Measurements from ENCODE around the gene DOHH.
A peak's percentile ranks its signal among the peaks of the same experiment; 100 is the strongest.

Gene DOHH

GRCh38 chr19:3528539-3529211 lies 28.2 kb upstream of the DOHH start:
- DNase-seq: no peak
- Histone ChIP-seq H3K9me3 (ENCODE audit: severe bottlenecking) (no peaks in the 10 kb centered on the region), H3K27ac (no peak overlapping the region), H3K27me3 (ENCODE audit: insufficient read depth, low read depth, severe bottlenecking) (no peaks in the 10 kb centered on the region), H3K36me3 (peaks cover 69% of the 10 kb centered on the region), H3K4me3 (ENCODE audit: low read depth, low read length) (no peak overlapping the region)
- no peak for TF ChIP-seq CTCF (IDR thresholded peaks at IDR 0.05; ENCODE audit: low read depth, low read length)

- no peak for TF ChIP-seq CTCF (IDR thresholded peaks at IDR 0.05; ENCODE audit: low read depth, low read length)
These were observed 27.6 kb upstream of the DOHH start for GRCh38 chr19:3528080-3528479.

GRCh38 chr19:3527238-3527910 lies 26.9 kb upstream of the DOHH start:
- Histone ChIP-seq H3K27me3 (ENCODE audit: insufficient read depth, low read depth, severe bottlenecking) (no peaks in the 10 kb centered on the region), H3K36me3 (peaks cover 64% of the 10 kb centered on the region), H3K9me3 (ENCODE audit: severe bottlenecking) (no peaks in the 10 kb centered on the region), H3K27ac (no peak overlapping the region), H3K4me3 (ENCODE audit: low read depth, low read length) (no peak overlapping the region)
- no peak for TF ChIP-seq CTCF (IDR thresholded peaks at IDR 0.05; ENCODE audit: low read depth, low read length)
- no peak for DNase-seq

More at GRCh38 chr19:3528080-3528479, 27.6 kb upstream of the DOHH start:
- DNase-seq: no peak
- H3K4me3 ChIP-seq (ENCODE audit: low read depth, low read length): no peak overlapping the region
- no peak overlapping the region for H3K27ac ChIP-seq
- H3K36me3 ChIP-seq: peaks cover 69% of the 10 kb centered on the region
- no peaks in the 10 kb centered on the region for H3K9me3 ChIP-seq (ENCODE audit: severe bottlenecking)
- no peaks in the 10 kb centered on the region for H3K27me3 ChIP-seq (ENCODE audit: insufficient read depth, low read depth, severe bottlenecking)

GRCh38 chr19:3526507-3527237 lies 26.2 kb upstream of the DOHH start:
- Histone ChIP-seq H3K36me3 (peaks cover 60% of the 10 kb centered on the region), H3K9me3 (ENCODE audit: severe bottlenecking) (no peaks in the 10 kb centered on the region), H3K27ac (no peak overlapping the region), H3K27me3 (ENCODE audit: insufficient read depth, low read depth, severe bottlenecking) (no peaks in the 10 kb centered on the region), H3K4me3 (ENCODE audit: low read depth, low read length) (no peak overlapping the region)
- DNase-seq: no peak
- TF ChIP-seq CTCF (IDR thresholded peaks at IDR 0.05; ENCODE audit: low read depth, low read length): peak; percentile 44

GRCh38 chr19:3524904-3525451 lies 24.5 kb upstream of the DOHH start:
- H3K36me3 ChIP-seq: peaks cover 56% of the 10 kb centered on the region
- no peaks in the 10 kb centered on the region for H3K27me3 ChIP-seq (ENCODE audit: insufficient read depth, low read depth, severe bottlenecking)
- no peak for TF ChIP-seq CTCF (IDR thresholded peaks at IDR 0.05; ENCODE audit: low read depth, low read length)
- H3K9me3 ChIP-seq (ENCODE audit: severe bottlenecking): no peaks in the 10 kb centered on the region
- no peak for DNase-seq
- no peak overlapping the region for H3K4me3 ChIP-seq (ENCODE audit: low read depth, low read length)
- no peak overlapping the region for H3K27ac ChIP-seq
